ENCODE measurements around the gene CST9L. TPM values are rescaled to one million over a fixed set of nuclear protein-coding genes. Genes with fewer than 3 reads are reported as not detected.

CST9L gene
- total and polyA plus RNA-seq, 2 of the 13 experiments (the other 11 are each of a cell fraction or from before 2014, with no cell fraction given), result 0.15 TPM; not detected in 1

- peaks cover 12% of the 10 kb centered on the region for H3K4me1 ChIP-seq (ENCODE audit: insufficient read depth, low read length)
- intact Hi-C loops (cut with micrococcal nuclease; ENCODE audit: unreplicated experiment), result no loop called here
- FAIRE-seq, result no peak
- no TSS peak for BruUV-seq (replicated peaks)
- no peak overlapping the region for H2AFZ ChIP-seq (ENCODE audit: low read length)
- no peaks in the 10 kb centered on the region for H4K20me1 ChIP-seq (ENCODE audit: insufficient read depth, low read length)
- peak; percentile 33; the same call in 2 of the 3 replicates for ATAC-seq
- in situ Hi-C loops (cut with HindIII; ENCODE audit: extremely low pct_ligation_motif_present, low pct_unique_long_range_greater_than_20kb), result no loop called here
- CTCF ChIA-PET (ENCODE audit: low intra/inter-chr PET ratio, low total read pairs), result no interaction called here
- peak; percentile 33; the same call in 1 of the 2 replicates for TF ChIP-seq FOXA3 (CRISPR knock-in tag; IDR thresholded peaks at IDR 0.05)
- 0 out of 2 replicates have a peak, but pooled peaks have one; percentile 6 for TF ChIP-seq ARHGAP35 (CRISPR knock-in tag; IDR thresholded peaks at IDR 0.05; ENCODE audit: borderline replicate concordance)
- no peak for TF ChIP-seq FOXA1 (IDR thresholded peaks at IDR 0.05)
- 0 out of 2 replicates have a peak, but pooled peaks have one; percentile 27 for TF ChIP-seq FOXA1 (CRISPR knock-in tag; IDR thresholded peaks at IDR 0.05)
- no peak for TF ChIP-seq NCOR1 (IDR thresholded peaks at IDR 0.05; ENCODE audit: borderline replicate concordance, low read length)
- peaks cover 3 to 9% of the 10 kb centered on the region in 2 experiments; a peak in 2 of 5 replicates for H3K27me3 ChIP-seq (ENCODE audit: control insufficient read depth in 1 of 2, insufficient read depth in 2 of 2, low read length in 2 of 2)
- H3K9me3 ChIP-seq (ENCODE audit: low read length), result no peaks in the 10 kb centered on the region
- H3K4me3 ChIP-seq (replicated peaks in 1 of 3; ENCODE audit: insufficient read depth in 1 of 3, low read depth in 2 of 3, low read length in 3 of 3), result no peak overlapping the region
- no peak for DNase-seq (ENCODE audit: low spot score)
- POLR2A ChIA-PET, result no interaction called here
- no peaks in the 10 kb centered on the region for H3K79me2 ChIP-seq (ENCODE audit: insufficient read depth, low read length)
- WGBS (ENCODE audit: low lambda C conversion rate), result 35% methylated on average over 10 of the region's 12 CpGs
- H3K36me3 ChIP-seq (replicated peaks in 1 of 2; ENCODE audit: control insufficient read depth in 1 of 2, insufficient read depth in 2 of 2, low read length in 2 of 2), result no peaks in the 10 kb centered on the region
- no peak overlapping the region for H3K9ac ChIP-seq (ENCODE audit: insufficient read depth, low read depth, low read length)
- no peak overlapping the region for H3K27ac ChIP-seq (ENCODE audit: extremely low read length, insufficient read depth, low read length)
- no peak overlapping the region for H3K4me2 ChIP-seq (ENCODE audit: low read depth, low read length)
Measured at GRCh38 chr20:23546435-23547144, 21.7 kb downstream of the CST9L start.

- WGBS (ENCODE audit: low lambda C conversion rate), result 50% methylated on average over 6 of the region's 6 CpGs
Measured at GRCh38 chr20:23544133-23544532, 24.2 kb downstream of the CST9L start.

More at GRCh38 chr20:23544133-23544532, 24.2 kb downstream of the CST9L start:
- Histone ChIP-seq H3K27me3 (ENCODE audit: control insufficient read depth in 1 of 2, insufficient read depth in 2 of 2, low read length in 2 of 2) (peaks cover 3 to 9% of the 10 kb centered on the region in 2 experiments; a peak in 2 of 5 replicates), H3K36me3 (replicated peaks in 1 of 2; ENCODE audit: control insufficient read depth in 1 of 2, insufficient read depth in 2 of 2, low read length in 2 of 2) (no peaks in the 10 kb centered on the region), H3K9me3 (ENCODE audit: low read length) (no peaks in the 10 kb centered on the region), H3K9ac (ENCODE audit: insufficient read depth, low read depth, low read length) (no peak overlapping the region), H4K20me1 (ENCODE audit: insufficient read depth, low read length) (no peaks in the 10 kb centered on the region), H2AFZ (ENCODE audit: low read length) (no peak overlapping the region), H3K79me2 (ENCODE audit: insufficient read depth, low read length) (no peaks in the 10 kb centered on the region), H3K4me3 (replicated peaks in 1 of 3; ENCODE audit: insufficient read depth in 1 of 3, low read depth in 2 of 3, low read length in 3 of 3) (no peak overlapping the region), H3K4me1 (ENCODE audit: insufficient read depth, low read length) (peaks cover 19% of the 10 kb centered on the region), H3K27ac (ENCODE audit: extremely low read length, insufficient read depth, low read length) (no peak overlapping the region), H3K4me2 (ENCODE audit: low read depth, low read length) (no peak overlapping the region)
- ATAC-seq, result no peak
- CTCF ChIA-PET (ENCODE audit: low intra/inter-chr PET ratio, low total read pairs), result no interaction called here
- TF ChIP-seq ZNF770 (CRISPR knock-in tag; IDR thresholded peaks at IDR 0.05), result no peak
- TF ChIP-seq TRAFD1 (CRISPR knock-in tag; IDR thresholded peaks at IDR 0.05; ENCODE audit: borderline replicate concordance), result no peak
- no peak for FAIRE-seq
- POLR2A ChIA-PET, result no interaction called here
- no TSS peak for BruUV-seq (replicated peaks)
- no peak for DNase-seq (ENCODE audit: low spot score)
- in situ Hi-C loops (cut with HindIII; ENCODE audit: extremely low pct_ligation_motif_present, low pct_unique_long_range_greater_than_20kb), result no loop called here
- intact Hi-C loops (cut with micrococcal nuclease; ENCODE audit: unreplicated experiment), result no loop called here
